K562 (cell line): ENCODE measurements around the gene PCSK6. TPM values are rescaled to one million over a fixed set of nuclear protein-coding genes. Genes with fewer than 3 reads are reported as not detected.

Experiments
- ATAC-seq: fragments of 200-7000 bp; cut with Tn5 transposase; 3 replicates; pipeline ENCODE4 v1.9.1; 2020; ENCODE audit warnings: moderate library complexity
- BruUV-seq: library from RNA; stranded (reverse); fragments of 400-500 nt; replicated peaks from 2 replicates; lab custom pipeline; 2021; lab: Mats Ljungman, UMichigan
- CTCF ChIA-PET: fragments of 300-600 bp; formaldehyde crosslinking; extraction: SDS; loops from one replicate; lab custom pipeline; 2021; ENCODE audit warnings: low intra/inter-chr PET ratio; lab: Yijun Ruan, JAX
- POLR2A ChIA-PET: fragments of 300-600, 350-650 bp; sonication (Branson Sonifier 250); formaldehyde crosslinking; extraction: SDS; loops from one replicate; lab custom pipeline; 2021; ENCODE audit warnings: antibody characterized with exemption, inconsistent platforms; lab: Yijun Ruan, JAX
- DNase-seq, 4 experiments: peaks; one replicate each; pipeline versions ENCODE4 v3.0.0 to v3.0.0-alpha.2; 2011 to 2018; ENCODE audit warnings: low spot score in 3 of 4, mixed read lengths in 3 of 4; ENCODE audit errors: extremely low read depth in 1 of 4
- FAIRE-seq: peaks from 2 replicates; lab custom pipeline; 2011; peaks lifted over from hg19 to GRCh38; lab: Jason Lieb, UNC
- H2AFZ ChIP-seq: 2 replicates; pipeline ENCODE4 v1.6.0; 2011; ENCODE audit warnings: low read depth, low read length, control low read depth, inconsistent platforms
- H3K27ac ChIP-seq: fragments of 200-600 bp; 3 replicates; pipeline ENCODE4 v1.8.0; 2011; ENCODE audit warnings: low read depth, mild to moderate bottlenecking, control low read depth, inconsistent platforms, low read length, moderate library complexity, mixed read lengths; ENCODE audit errors: extremely low read depth
- H3K27me3 ChIP-seq, 2 experiments: fragments of 300-600 bp in 1 of 2; 2 replicates in 1 of 2; 3 replicates in 1 of 2; pipeline versions ENCODE4 v1.6.0 to v1.8.0; 2011; ENCODE audit warnings: inconsistent platforms in 2 of 2, low read length in 2 of 2, mild to moderate bottlenecking in 1 of 2, mixed read lengths in 1 of 2, moderate library complexity in 1 of 2; ENCODE audit not compliant: control insufficient read depth in 2 of 2, insufficient read depth in 2 of 2
- H3K36me3 ChIP-seq: fragments of 300-600 bp; 3 replicates; pipeline ENCODE4 v1.8.0; 2011; ENCODE audit warnings: mild to moderate bottlenecking, low read length, inconsistent platforms; ENCODE audit not compliant: control insufficient read depth, insufficient read depth
- H3K4me1 ChIP-seq, 2 experiments: fragments of 200-600 bp in 1 of 2; replicated peaks in 1 of 2; 2 replicates in 1 of 2; 3 replicates in 1 of 2; pipeline versions ENCODE4 v1.5.1 to v1.8.0; 2011; ENCODE audit warnings: inconsistent platforms in 2 of 2, low read length in 2 of 2, mild to moderate bottlenecking in 1 of 2, mixed read lengths in 1 of 2, moderate library complexity in 1 of 2; ENCODE audit not compliant: control insufficient read depth in 2 of 2, insufficient read depth in 2 of 2
- H3K4me2 ChIP-seq: 2 replicates; pipeline ENCODE4 v1.6.1; 2011; ENCODE audit warnings: low read length, control low read depth, inconsistent platforms, mixed read lengths; ENCODE audit not compliant: insufficient read depth
- H3K4me3 ChIP-seq: fragments of 200-600 bp; sonication (generic), shearing (Covaris generic); 2 replicates; pipeline ENCODE4 v1.5.1; 2016; ENCODE audit warnings: control low read depth, inconsistent platforms
- H3K79me2 ChIP-seq: fragments of 200-600 bp; 3 replicates; pipeline ENCODE4 v1.8.0; 2011; ENCODE audit warnings: low read length, inconsistent platforms; ENCODE audit not compliant: control insufficient read depth, insufficient read depth
- H3K9ac ChIP-seq, 2 experiments: 2 replicates each; pipeline versions ENCODE4 v1.6.0 to v1.6.1; 2011; ENCODE audit warnings: low read depth in 2 of 2, low read length in 2 of 2, control low read depth in 1 of 2, inconsistent platforms in 1 of 2, mild to moderate bottlenecking in 1 of 2, mixed read lengths in 1 of 2; ENCODE audit not compliant: insufficient read depth in 1 of 2
- H3K9me1 ChIP-seq: one replicate; pipeline ENCODE4 v1.6.0; 2011; ENCODE audit warnings: inconsistent platforms, mild to moderate bottlenecking, low read length, moderate library complexity; ENCODE audit not compliant: control insufficient read depth, insufficient read depth
- H3K9me3 ChIP-seq: replicated peaks from 2 replicates; pipeline ENCODE4 v1.5.1; 2011; ENCODE audit warnings: low read depth, low read length, inconsistent platforms; ENCODE audit not compliant: control insufficient read depth, insufficient read depth
- H4K20me1 ChIP-seq: replicated peaks from 2 replicates; pipeline ENCODE4 v1.6.1; 2011; ENCODE audit warnings: low read length, inconsistent platforms, mixed read lengths; ENCODE audit not compliant: control insufficient read depth, insufficient read depth
- ARID2 ChIP-seq: fragments of 450-650 bp; IDR thresholded peaks from 2 replicates; pipeline ENCODE4 v1.6.1; 2017; ENCODE audit warnings: antibody characterized with exemption, mild to moderate bottlenecking
- ATF4 ChIP-seq: fragments of 450-650 bp; formaldehyde crosslinking; IDR thresholded peaks from 2 replicates; pipeline ENCODE4 v1.4.0; 2022; ENCODE audit warnings: mild to moderate bottlenecking, moderate library complexity
- HDAC1 ChIP-seq, 2 experiments: fragments of 450-650 bp; IDR thresholded peaks; 2 replicates each; pipeline ENCODE4 v1.6.1; 2016 to 2017; ENCODE audit warnings: inconsistent platforms in 1 of 2, mild to moderate bottlenecking in 1 of 2, moderate library complexity in 1 of 2
- HDAC6 ChIP-seq: IDR thresholded peaks from 2 replicates; pipeline ENCODE4 v1.6.1; 2012; ENCODE audit warnings: low read depth, mild to moderate bottlenecking, control low read depth, inconsistent platforms, low read length, moderate library complexity
- HOXB6 ChIP-seq: fragments of 250-450 bp; sonication (Bioruptor Pico); IDR thresholded peaks from 2 replicates; pipeline ENCODE4 v1.5.1; 2022; ENCODE audit warnings: mild to moderate bottlenecking, borderline replicate concordance
- NCOA6 ChIP-seq: fragments of 450-650 bp; IDR thresholded peaks from 2 replicates; pipeline ENCODE4 v1.6.1; 2017; ENCODE audit warnings: mild to moderate bottlenecking
- NONO ChIP-seq, 2 experiments: fragments of 200-400 bp in 1 of 2; fragments of 450-650 bp in 1 of 2; formaldehyde crosslinking in 1 of 2; IDR thresholded peaks; 2 replicates each; pipeline ENCODE4 v1.6.1; 2017; ENCODE audit warnings: low read depth in 2 of 2, mild to moderate bottlenecking in 2 of 2, moderate library complexity in 2 of 2, low read length in 1 of 2
- PBX2 ChIP-seq, 2 experiments: IDR thresholded peaks in 1 of 2; conservative IDR thresholded peaks in 1 of 2; 2 replicates each; pipeline ENCODE4 v1.6.1; 2016; ENCODE audit warnings: low read depth in 2 of 2, mild to moderate bottlenecking in 1 of 2, missing compliant biosample characterization in 1 of 2, missing genetic modification characterization in 1 of 2, moderate library complexity in 1 of 2
- POLR2AphosphoS2 ChIP-seq: IDR thresholded peaks from 2 replicates; pipeline ENCODE4 v1.6.1; 2012; ENCODE audit warnings: low read length, improper control_type of control experiment
- SRF ChIP-seq, 2 experiments: fragments of 250-450, 450-650 bp in 1 of 2; sonication (Bioruptor Pico) in 1 of 2; sonication (generic) in 1 of 2; formaldehyde crosslinking; IDR thresholded peaks; 2 replicates each; pipeline versions ENCODE4 v1.5.0 to v1.5.1; 2020 to 2022; ENCODE audit warnings: mild to moderate bottlenecking in 1 of 2, missing genetic modification reagents in 1 of 2
- TAL1 ChIP-seq: fragments of 450-650 bp; IDR thresholded peaks from 2 replicates; pipeline ENCODE4 v1.6.1; 2016; ENCODE audit warnings: mild to moderate bottlenecking
- ZNF217 ChIP-seq: sonication (generic); formaldehyde crosslinking; IDR thresholded peaks from 2 replicates; pipeline ENCODE4 v1.8.0; 2022; ENCODE audit warnings: mild to moderate bottlenecking, missing genetic modification reagents
- ZNF24 ChIP-seq: fragments of 450-650 bp; IDR thresholded peaks from 2 replicates; pipeline ENCODE4 v1.6.1; 2016
- ZNF408 ChIP-seq: fragments of 250-450 bp; sonication (Bioruptor Pico); IDR thresholded peaks from 2 replicates; pipeline ENCODE4 v1.4.0; 2020; ENCODE audit warnings: low read depth, mild to moderate bottlenecking, moderate library complexity
- ZNF639 ChIP-seq, 2 experiments: fragments of 200-800 bp in 1 of 2; sonication (Bioruptor generic) in 1 of 2; sonication (generic) in 1 of 2; formaldehyde crosslinking in 1 of 2; IDR thresholded peaks in 1 of 2; conservative IDR thresholded peaks in 1 of 2; 2 replicates each; pipeline versions ENCODE4 v1.5.0 to v1.6.1; 2016 to 2020; ENCODE audit warnings: missing compliant biosample characterization in 1 of 2, missing genetic modification characterization in 1 of 2, missing genetic modification reagents in 1 of 2
- ZNF785 ChIP-seq: fragments of 250-450 bp; sonication (Bioruptor Pico); IDR thresholded peaks from 2 replicates; pipeline ENCODE4 v1.4.0; 2020; ENCODE audit warnings: mild to moderate bottlenecking
- WGBS: fragments of 100-300 bp; shearing (Covaris generic); methylation state at CpG from one replicate; pipeline ENCODE4 v1.1.6; 2016; ENCODE audit warnings: low coverage, mixed read lengths; ENCODE audit not compliant: insufficient coverage; ENCODE audit errors: missing lambda C conversion rate; 5-methylcytosine and 5-hydroxymethylcytosine counted together
- in situ Hi-C: fragments of 300-500 bp; cut with MboI; formaldehyde crosslinking; loops from 4 replicates; pipeline ENCODE4 v1.15.0; 2018; ENCODE audit warnings: inconsistent platforms, mixed read lengths
- intact Hi-C: fragments of 100-400 bp; cut with micrococcal nuclease; formaldehyde crosslinking; loops from 2 replicates; pipeline ENCODE4 v1.14.2; 2022
- polyA plus RNA-seq, 8 experiments: library from polyadenylated mRNA; depleted of rRNA in 4 of 8; stranded (reverse) in 5 of 8; unstranded in 3 of 8; fragments of >200 nt; fragmentation: Nextera tagmentation in 2 of 8; fragmentation: Illumina TruSeq in 1 of 8; extraction: Ambion mirVana in 2 of 8; extraction: Trizol in 1 of 8; gene quantifications; 2 replicates each; pipeline versions ENCODE4 v1.2.1 to v1.2.3, GENCODE V29; 2011 to 2014; ENCODE audit warnings: inconsistent platforms in 1 of 8, missing spikeins in 1 of 8
- total RNA-seq, 7 experiments: library from RNA; depleted of rRNA in 6 of 7; stranded (reverse); fragments of >200 nt in 6 of 7; fragmentation: Illumina TruSeq in 2 of 7; extraction: Trizol in 2 of 7; gene quantifications; 2 replicates each; pipeline versions ENCODE4 v1.2.1 to v1.2.3, GENCODE V29; 2011 to 2021; ENCODE audit warnings: low replicate concordance in 1 of 7

Gene PCSK6
- total and polyA plus RNA-seq, 9 of the 15 experiments (the other 6 are each of a cell fraction or from before 2014, with no cell fraction given) = 2.2 to 32.6 (median 14.5) TPM

GRCh38 chr15:101429646-101430045, 59.9 kb downstream of the PCSK6 start:
- H3K9ac ChIP-seq = no peak overlapping the region
- BruUV-seq = no TSS peak
- H3K27me3 ChIP-seq = peaks cover 0 to 19% of the 10 kb centered on the region in 2 experiments; a peak in 2 of 5 replicates
- no peak overlapping the region for H2AFZ ChIP-seq
- no peaks in the 10 kb centered on the region for H3K4me1 ChIP-seq
- WGBS = 56% methylated on average over 15 of the region's 18 CpGs
- H3K4me3 ChIP-seq = no peak overlapping the region
- ATAC-seq = no peak
- H3K4me2 ChIP-seq = no peak overlapping the region
- POLR2A ChIA-PET = interaction anchor here (0.6 to 1.0 kb wide), 3 partner anchors 12 to 127 kb away, joined by 3 read pairs; no protein-coding TSS in a partner anchor
- H3K27ac ChIP-seq = no peak overlapping the region
- no peaks in the 10 kb centered on the region for H3K79me2 ChIP-seq
- in situ Hi-C loops (no loop called here), intact Hi-C loops (loop anchor here (10.0 kb wide), 1 partner anchor 215 kb away; no protein-coding TSS in a partner anchor)
- CTCF ChIA-PET = no interaction called here
- no peaks in the 10 kb centered on the region for H4K20me1 ChIP-seq
- peaks cover 4% of the 10 kb centered on the region for H3K9me1 ChIP-seq
- H3K36me3 ChIP-seq = peaks cover 35% of the 10 kb centered on the region; the same call in 2 of the 3 replicates
- DNase-seq = no peak
- no peak for FAIRE-seq
- no peaks in the 10 kb centered on the region for H3K9me3 ChIP-seq
- no peak for TF ChIP-seq POLR2AphosphoS2
- no peak for TF ChIP-seq TAL1
- TF ChIP-seq ZNF639 (CRISPR knock-in tag; conservative IDR thresholded peaks at IDR 0.05 in 1 of 2, IDR thresholded peaks at IDR 0.05 in 1 of 2) = no peak
- TF ChIP-seq NCOA6 = no peak
- TF ChIP-seq SRF (CRISPR knock-in tag; IDR thresholded peaks at IDR 0.05) = no peak
- TF ChIP-seq ZNF217 (CRISPR knock-in tag) = no peak
- no peak for TF ChIP-seq ZNF785
- TF ChIP-seq HDAC6 = no peak
- TF ChIP-seq ATF4 (CRISPR knock-in tag) = no peak
- TF ChIP-seq HDAC1 (IDR thresholded peaks at IDR 0.05) = no peak
- TF ChIP-seq ZNF408 (CRISPR knock-in tag) = no peak
- TF ChIP-seq PBX2 (CRISPR knock-in tag; IDR thresholded peaks at IDR 0.05; ENCODE audit: low read depth) = no peak
- no peak for TF ChIP-seq PBX2 (tag; conservative IDR thresholded peaks at IDR 0.05; ENCODE audit: low read depth)
- no peak for TF ChIP-seq ARID2
- no peak for TF ChIP-seq ZNF24
- no peak for TF ChIP-seq HOXB6 (CRISPR knock-in tag)
- no peak for TF ChIP-seq NONO (IDR thresholded peaks at IDR 0.05; ENCODE audit: low read depth in 2 of 2, low read length in 1 of 2)
